ENCODE measurements around the gene PGA5. TPM values are rescaled to one million over a fixed set of nuclear protein-coding genes. Genes with fewer than 3 reads are reported as not detected.

The PGA5 gene
- total RNA-seq, 6 donors from 2014 or later = 0.30 to 1.2 TPM; not detected in 4

GRCh38 chr11:61277186-61278000 lies 36.4 kb downstream of the PGA5 start:
- no peak for DNase-seq
- Histone ChIP-seq H3K36me3 (no peaks in the 10 kb centered on the region), H3K27ac (no peak overlapping the region), H3K4me3 (no peak overlapping the region), H3K27me3 (no peaks in the 10 kb centered on the region), H3K9me3 (no peaks in the 10 kb centered on the region), H3K4me1 (peaks cover 0 to 7% (median 1%) of the 10 kb centered on the region in 4 donors)
- no peak for ATAC-seq (ENCODE audit: low FRiP score in 2 of 2)
- WGBS, 2 donors = 90 to 91% methylated on average over 13 to 14 of the region's 14 CpGs
- TF ChIP-seq EP300 (IDR thresholded peaks at IDR 0.05) (no peak), POLR2A (IDR thresholded peaks at IDR 0.05) (no peak), CTCF (IDR thresholded peaks at IDR 0.05) (no peak), POLR2AphosphoS5 (IDR thresholded peaks at IDR 0.05) (no peak)

- H3K36me3 ChIP-seq = no peaks in the 10 kb centered on the region
- 61 to 68% methylated on average over 10 of the region's 10 CpGs for WGBS, 2 donors
- H3K27me3 ChIP-seq = no peaks in the 10 kb centered on the region
- H3K4me3 ChIP-seq = no peak overlapping the region
- ATAC-seq (ENCODE audit: low FRiP score in 2 of 2) (no peak), DNase-seq (no peak)
- H3K27ac ChIP-seq = no peak overlapping the region
- no peaks in the 10 kb centered on the region for H3K9me3 ChIP-seq
- TF ChIP-seq POLR2A (IDR thresholded peaks at IDR 0.05) (no peak), POLR2AphosphoS5 (IDR thresholded peaks at IDR 0.05) (no peak), CTCF (IDR thresholded peaks at IDR 0.05) (no peak), EP300 (IDR thresholded peaks at IDR 0.05) (no peak)
- peaks cover 0 to 7% (median 1%) of the 10 kb centered on the region in 4 donors for H3K4me1 ChIP-seq
Measured at GRCh38 chr11:61278001-61278470, 37.1 kb downstream of the PGA5 start.

GRCh38 chr11:61279934-61280659 lies 39.1 kb downstream of the PGA5 start:
- no peak overlapping the region for H3K27ac ChIP-seq
- DNase-seq (peak in 1 of 2 donors; percentile 31), ATAC-seq (ENCODE audit: low FRiP score in 2 of 2) (no peak)
- 83% methylated on average over 11 to 12 of the region's 12 CpGs for WGBS, 2 donors
- peaks cover 0 to 7% (median 1%) of the 10 kb centered on the region in 4 donors for H3K4me1 ChIP-seq
- no peak overlapping the region for H3K4me3 ChIP-seq
- no peaks in the 10 kb centered on the region for H3K9me3 ChIP-seq
- TF ChIP-seq CTCF (IDR thresholded peaks at IDR 0.05) (no peak), POLR2A (IDR thresholded peaks at IDR 0.05) (no peak), POLR2AphosphoS5 (IDR thresholded peaks at IDR 0.05) (no peak), EP300 (IDR thresholded peaks at IDR 0.05) (no peak)
- no peaks in the 10 kb centered on the region for H3K27me3 ChIP-seq
- no peaks in the 10 kb centered on the region for H3K36me3 ChIP-seq

GRCh38 chr11:61280883-61281580 lies 40.1 kb downstream of the PGA5 start:
- Histone ChIP-seq H3K4me3 (peak overlapping the region in 1 of 4 donors; percentile 14), H3K27ac (no peak overlapping the region), H3K27me3 (no peaks in the 10 kb centered on the region), H3K36me3 (no peaks in the 10 kb centered on the region), H3K4me1 (peaks cover 0 to 7% (median 1%) of the 10 kb centered on the region in 4 donors), H3K9me3 (no peaks in the 10 kb centered on the region)
- TF ChIP-seq EP300 (IDR thresholded peaks at IDR 0.05) (no peak), POLR2AphosphoS5 (IDR thresholded peaks at IDR 0.05) (no peak), POLR2A (IDR thresholded peaks at IDR 0.05) (no peak), CTCF (IDR thresholded peaks at IDR 0.05) (no peak)
- WGBS, 2 donors = 82 to 84% methylated on average over 19 to 20 of the region's 20 CpGs
- DNase-seq (peak in 1 of 2 donors; percentile 63), ATAC-seq (ENCODE audit: low FRiP score in 2 of 2) (no peak)

All from upper lobe of left lung (tissue), 6 donors.